Activated CD8-positive, alpha-beta T cell treated with anti-CD3 and anti-CD28 coated beads for 36 hours (primary cell): Measurements from ENCODE around the gene CACNA2D4. TPM values are rescaled to one million over a fixed set of nuclear protein-coding genes. Genes with fewer than 3 reads are reported as not detected.

Experiments used
- ATAC-seq: fragments of 200-7000 bp; cut with Tn5 transposase; one replicate; pipeline ENCODE4 v1.10.0; 2021; ENCODE audit warnings: mild to moderate bottlenecking, moderate library complexity
- CTCF ChIA-PET: fragments of 350-600 bp; sonication (Branson Sonifier 250); formaldehyde crosslinking; loops from one replicate; lab custom pipeline; 2021; ENCODE audit warnings: antibody characterized with exemption; lab: Charles Lee
- POLR2A ChIA-PET: fragments of 350-600 bp; sonication (Branson Sonifier 250); formaldehyde crosslinking; loops from one replicate; lab custom pipeline; 2021; ENCODE audit warnings: antibody characterized with exemption; lab: Charles Lee
- DNase-seq: peaks from one replicate; pipeline ENCODE4 v3.0.0-alpha.2; 2020
- H3K27ac Mint-ChIP-seq: one replicate; pipeline ENCODE4 v1.8.0; 2021; ENCODE audit warnings: mild to moderate bottlenecking, mixed read lengths
- H3K27me3 Mint-ChIP-seq: one replicate; pipeline ENCODE4 v1.8.0; 2021; ENCODE audit warnings: mixed read lengths
- H3K36me3 Mint-ChIP-seq: one replicate; pipeline ENCODE4 v1.8.0; 2021; ENCODE audit warnings: low read depth, mixed read lengths
- H3K4me1 Mint-ChIP-seq: one replicate; pipeline ENCODE4 v1.8.0; 2021; ENCODE audit warnings: low read depth, mixed read lengths
- H3K4me3 Mint-ChIP-seq: one replicate; pipeline ENCODE4 v1.8.0; 2021; ENCODE audit warnings: mild to moderate bottlenecking, moderate library complexity, mixed read lengths
- H3K9me3 Mint-ChIP-seq: one replicate; pipeline ENCODE4 v1.8.0; 2021; ENCODE audit warnings: mixed read lengths
- CTCF ChIP-seq: fragments of 200-600 bp; IDR thresholded peaks from one replicate; pipeline ENCODE4 v1.8.0; 2022; ENCODE audit warnings: antibody characterized with exemption, mild to moderate bottlenecking
- intact Hi-C: fragments of 100-400 bp; cut with micrococcal nuclease; formaldehyde crosslinking; loops from one replicate; pipeline ENCODE4 v1.10.0; 2022
- total RNA-seq, 2 experiments: library from RNA; stranded (reverse); gene quantifications; one replicate each; pipeline ENCODE4 v1.2.3, GENCODE V29; 2021

CACNA2D4 gene
- total RNA-seq, 2 experiments from 2014 or later, result 4.2 to 4.3 TPM

GRCh38 chr12:1880153-1880845 is 38.2 kb downstream of the CACNA2D4 start:
- intact Hi-C loops, result no loop called here
- H3K36me3 Mint-ChIP-seq, result no peaks in the 10 kb centered on the region
- no peak for DNase-seq
- CTCF ChIA-PET, result interaction anchor here (1.0 kb wide), 1 partner anchor 59 kb away, joined by 3 read pairs; no protein-coding TSS in a partner anchor
- no peak overlapping the region for H3K4me3 Mint-ChIP-seq
- POLR2A ChIA-PET, result no interaction called here
- no peaks in the 10 kb centered on the region for H3K27me3 Mint-ChIP-seq
- no peaks in the 10 kb centered on the region for H3K4me1 Mint-ChIP-seq
- no peaks in the 10 kb centered on the region for H3K9me3 Mint-ChIP-seq
- no peak for ATAC-seq
- TF ChIP-seq CTCF, result no peak
- H3K27ac Mint-ChIP-seq, result no peak overlapping the region

- Mint-ChIP-seq H3K4me3 (no peak overlapping the region), H3K9me3 (no peaks in the 10 kb centered on the region), H3K27ac (no peak overlapping the region), H3K4me1 (no peaks in the 10 kb centered on the region), H3K27me3 (no peaks in the 10 kb centered on the region), H3K36me3 (no peaks in the 10 kb centered on the region)
- intact Hi-C loops, result no loop called here
- no peak for TF ChIP-seq CTCF
- ChIA-PET POLR2A (no interaction called here), CTCF (interaction anchor here (1.0 kb wide), 1 partner anchor 60 kb away, joined by 3 read pairs; no protein-coding TSS in a partner anchor)
- no peak for ATAC-seq
- DNase-seq, result no peak
These were observed 38.8 kb downstream of the CACNA2D4 start for GRCh38 chr12:1879633-1880032.

GRCh38 chr12:1878695-1879094 is 39.8 kb downstream of the CACNA2D4 start:
- Mint-ChIP-seq H3K4me1 (no peaks in the 10 kb centered on the region), H3K4me3 (no peak overlapping the region), H3K27me3 (no peaks in the 10 kb centered on the region), H3K27ac (no peak overlapping the region), H3K36me3 (no peaks in the 10 kb centered on the region), H3K9me3 (no peaks in the 10 kb centered on the region)
- ChIA-PET CTCF (no interaction called here), POLR2A (no interaction called here)
- intact Hi-C loops, result no loop called here
- DNase-seq, result no peak
- ATAC-seq, result no peak
- TF ChIP-seq CTCF, result no peak

GRCh38 chr12:1878214-1878613 is 40.2 kb downstream of the CACNA2D4 start:
- Mint-ChIP-seq H3K27ac (no peak overlapping the region), H3K4me3 (no peak overlapping the region)

More at GRCh38 chr12:1878214-1878613, 40.2 kb downstream of the CACNA2D4 start:
- no peak for ATAC-seq
- ChIA-PET POLR2A (no interaction called here), CTCF (no interaction called here)
- Mint-ChIP-seq H3K9me3 (no peaks in the 10 kb centered on the region), H3K36me3 (no peaks in the 10 kb centered on the region), H3K27me3 (no peaks in the 10 kb centered on the region), H3K4me1 (no peaks in the 10 kb centered on the region)
- no peak for DNase-seq
- no peak for TF ChIP-seq CTCF
- intact Hi-C loops, result no loop called here
